NCI-H1436 (cell line): Measurements from ENCODE around the gene CTPS2.
"Not testable (repeated sequence)": the region's sequence is repeated elsewhere in the genome, so short reads cannot be mapped to it uniquely, and the experiment has no call there.

Experiments used
- DNase-seq: peaks from one replicate; lab custom pipeline; 2025; lab: John Stamatoyannopoulos, UW

Gene CTPS2

DNA sequence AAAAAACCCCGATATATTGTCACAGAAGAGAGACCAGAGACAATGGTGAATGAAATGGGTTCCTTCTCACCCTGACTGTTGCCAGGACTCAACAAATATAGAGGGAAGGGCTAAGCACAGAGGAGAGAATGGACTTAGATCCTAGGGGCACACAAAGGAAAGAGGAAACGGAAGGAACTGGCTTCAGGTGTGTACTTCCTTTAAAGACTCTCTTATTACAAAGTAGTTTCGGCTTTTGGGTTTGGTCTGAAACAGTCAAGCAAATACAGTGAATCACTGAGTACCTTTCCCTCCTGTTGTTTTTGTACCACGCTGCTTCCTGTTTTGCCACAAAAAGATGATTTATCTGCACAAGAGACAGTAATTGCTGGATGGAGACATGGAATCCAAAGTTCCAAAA lies 108.6 kb downstream of the CTPS2 start:
- DNase-seq: no peak

DNA sequence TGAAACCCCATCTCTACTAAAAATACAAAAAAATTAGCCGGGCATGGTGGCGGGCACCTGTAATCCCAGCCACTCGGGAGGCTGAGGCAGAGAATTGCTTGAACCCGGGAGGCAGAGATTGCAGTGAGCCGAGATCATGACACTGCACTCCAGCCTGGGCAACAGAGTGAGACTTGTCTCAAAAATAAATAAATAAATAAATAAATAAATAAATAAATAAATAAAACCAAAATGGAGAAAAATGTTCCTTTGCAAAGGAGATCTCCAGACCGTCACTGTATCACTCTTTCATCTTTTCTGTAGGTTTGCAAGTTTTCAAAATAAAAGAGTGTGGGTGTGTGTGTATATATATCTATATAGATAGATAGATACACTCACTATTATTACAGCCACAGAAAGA lies 109.2 kb downstream of the CTPS2 start:
- not testable (repeated sequence) for DNase-seq

DNA sequence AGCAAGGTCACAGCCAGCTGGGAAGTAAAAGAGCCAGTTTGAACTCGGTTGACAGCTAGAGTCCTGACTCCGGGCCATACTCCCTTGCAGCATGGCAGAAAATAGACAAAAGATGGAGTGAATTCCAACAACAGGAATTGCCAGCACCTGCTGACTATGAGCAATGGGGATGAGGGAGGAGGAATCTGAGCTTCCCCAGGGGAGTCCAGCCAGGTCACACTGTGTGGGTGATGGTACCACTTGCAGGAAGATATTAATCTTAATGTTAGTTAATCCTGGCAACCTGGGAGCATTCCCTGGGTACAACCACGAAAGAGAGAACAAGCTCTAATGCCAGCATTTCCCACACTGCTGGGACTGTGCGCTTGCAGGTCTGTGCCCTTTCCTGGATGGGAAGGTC lies 110.6 kb downstream of the CTPS2 start:
- no peak for DNase-seq

DNA sequence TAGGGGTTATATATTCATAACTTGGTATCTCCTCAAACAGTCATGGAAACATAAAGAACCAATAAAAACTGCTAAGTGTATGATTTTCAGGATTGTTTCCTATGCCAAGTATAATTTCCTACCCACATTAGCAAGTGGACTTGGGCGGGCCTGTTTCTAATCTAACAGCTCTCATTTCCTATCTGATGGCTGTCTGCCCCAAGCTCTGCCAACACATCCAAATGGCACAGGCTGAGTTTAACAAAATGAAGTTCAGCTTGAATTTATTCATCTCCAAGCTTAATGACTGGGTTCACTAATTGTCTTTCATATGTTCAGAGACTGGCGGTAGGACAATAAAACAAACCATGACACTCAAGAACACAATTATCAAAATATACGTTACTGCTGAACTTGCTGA lies 118.0 kb downstream of the CTPS2 start:
- DNase-seq: no peak

DNA sequence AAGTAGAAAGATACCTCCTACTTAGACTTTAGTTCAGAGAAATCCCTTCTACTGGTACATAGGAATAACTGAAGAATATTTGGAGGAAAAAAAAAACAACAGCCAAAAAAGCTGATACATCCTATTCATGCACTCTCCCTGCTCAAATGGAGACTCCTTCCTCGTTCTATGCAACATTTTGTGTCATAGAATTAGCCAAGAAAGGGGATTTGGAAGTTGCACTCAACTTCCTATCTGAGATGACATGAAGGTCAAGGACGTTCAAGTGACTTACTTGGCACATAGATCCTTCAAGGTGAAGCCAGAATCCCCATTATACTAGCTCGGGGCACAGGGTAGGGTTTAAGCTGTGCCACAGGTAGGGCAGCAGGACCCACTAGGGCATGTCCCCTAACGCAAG lies 118.7 kb downstream of the CTPS2 start:
- DNase-seq: no peak

DNA sequence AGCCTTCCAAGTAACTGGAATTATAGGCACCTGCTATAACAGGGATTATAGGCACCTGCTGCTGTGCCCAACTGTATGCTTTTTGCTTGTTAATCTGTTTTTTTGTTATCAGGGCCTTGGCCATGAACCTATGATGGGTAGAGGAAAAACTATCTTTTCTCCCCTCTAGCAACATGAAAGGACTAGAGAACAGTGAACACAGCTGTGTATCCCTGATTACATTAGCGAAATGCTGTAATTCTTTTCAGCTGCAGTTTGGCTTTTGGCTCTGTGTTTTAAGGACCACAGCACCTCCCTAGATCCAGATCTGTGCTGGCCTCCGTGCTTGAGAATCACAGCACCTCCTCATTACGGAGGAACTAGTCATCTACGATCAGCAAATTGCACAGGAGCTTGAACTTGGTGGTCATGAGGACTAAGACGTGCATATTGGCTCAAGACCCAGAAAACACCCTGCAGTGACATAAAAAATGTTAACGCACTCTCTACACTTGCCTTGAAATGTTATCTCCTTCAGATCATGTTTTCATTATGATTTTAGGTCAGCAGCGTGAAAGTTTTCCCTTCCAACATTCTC lies 120.2 kb downstream of the CTPS2 start:
- DNase-seq: no peak

DNA sequence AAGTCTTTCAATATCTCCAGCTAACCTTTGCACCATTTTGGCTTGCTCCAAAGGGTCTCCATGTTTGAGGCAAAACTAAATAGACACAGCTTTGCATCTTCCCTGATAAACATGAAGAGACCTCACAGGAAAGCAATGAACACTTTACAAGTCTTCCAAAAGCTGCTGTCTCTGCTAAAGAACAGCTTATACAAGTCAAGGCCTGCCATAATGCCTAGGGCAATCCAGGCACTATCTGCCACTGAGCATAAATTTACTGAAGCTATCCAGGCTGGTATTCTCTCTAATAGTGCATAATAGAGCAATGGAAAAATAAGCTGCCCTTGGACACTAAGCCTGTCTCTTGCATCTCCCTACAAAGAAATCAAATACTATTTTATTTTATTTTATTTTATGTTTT lies 122.6 kb downstream of the CTPS2 start:
- no peak for DNase-seq

DNA sequence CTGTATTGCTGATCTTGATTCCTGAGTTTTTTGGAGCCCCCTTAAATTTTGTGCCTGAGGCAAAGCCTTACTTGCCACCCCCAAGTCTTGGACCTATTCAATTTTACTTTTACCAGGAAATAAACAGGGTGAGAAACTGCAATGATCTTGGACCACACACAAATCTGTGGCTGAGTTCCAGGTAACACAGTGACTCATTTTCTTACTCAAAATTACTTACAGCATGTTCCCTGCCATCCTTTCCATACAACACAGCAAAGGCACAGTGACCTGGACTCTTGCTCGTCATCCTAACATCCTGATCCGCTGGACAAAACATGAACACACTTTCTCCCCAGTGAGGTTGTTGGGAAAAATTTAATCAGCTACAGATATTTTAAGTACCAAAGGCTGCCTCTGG lies 123.3 kb downstream of the CTPS2 start:
- DNase-seq: no peak

DNA sequence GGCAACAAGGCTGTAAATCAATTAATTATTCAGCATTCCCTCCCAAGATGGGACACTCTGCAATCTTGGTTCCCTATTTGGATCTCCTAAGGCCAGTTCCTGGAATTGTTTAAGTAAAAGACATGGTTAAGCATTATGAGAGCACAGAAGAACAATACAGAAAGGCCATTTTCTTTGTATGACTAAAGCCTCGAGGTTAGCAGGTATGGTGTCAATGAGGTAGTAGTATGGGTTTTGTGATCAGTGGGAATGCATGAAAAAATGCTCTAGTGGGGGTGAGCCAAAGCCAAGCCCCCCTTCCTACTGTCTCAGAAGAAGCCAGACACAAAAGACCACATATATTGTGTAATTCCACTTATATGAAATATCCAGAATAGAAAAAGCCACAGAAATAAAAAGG lies 124.2 kb downstream of the CTPS2 start:
- no peak for DNase-seq

DNA sequence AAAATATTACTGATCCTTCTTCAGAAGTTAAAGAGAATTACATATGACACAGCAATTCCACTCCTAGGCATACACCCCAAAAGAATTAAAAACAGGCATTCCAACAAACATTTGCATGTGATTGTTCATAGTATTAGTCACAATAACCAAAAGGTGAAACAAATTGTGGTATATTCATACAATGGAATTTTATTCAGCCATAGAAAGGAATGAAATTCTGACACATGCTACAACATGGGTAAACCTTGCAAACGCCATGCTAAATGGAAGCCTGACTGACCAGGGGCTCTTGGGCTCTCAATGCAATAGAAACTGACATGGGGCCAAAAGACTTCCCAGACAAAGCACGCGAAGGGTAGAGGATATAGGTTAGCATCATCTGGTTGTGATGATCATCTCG lies 124.6 kb downstream of the CTPS2 start:
- DNase-seq: no peak

DNA sequence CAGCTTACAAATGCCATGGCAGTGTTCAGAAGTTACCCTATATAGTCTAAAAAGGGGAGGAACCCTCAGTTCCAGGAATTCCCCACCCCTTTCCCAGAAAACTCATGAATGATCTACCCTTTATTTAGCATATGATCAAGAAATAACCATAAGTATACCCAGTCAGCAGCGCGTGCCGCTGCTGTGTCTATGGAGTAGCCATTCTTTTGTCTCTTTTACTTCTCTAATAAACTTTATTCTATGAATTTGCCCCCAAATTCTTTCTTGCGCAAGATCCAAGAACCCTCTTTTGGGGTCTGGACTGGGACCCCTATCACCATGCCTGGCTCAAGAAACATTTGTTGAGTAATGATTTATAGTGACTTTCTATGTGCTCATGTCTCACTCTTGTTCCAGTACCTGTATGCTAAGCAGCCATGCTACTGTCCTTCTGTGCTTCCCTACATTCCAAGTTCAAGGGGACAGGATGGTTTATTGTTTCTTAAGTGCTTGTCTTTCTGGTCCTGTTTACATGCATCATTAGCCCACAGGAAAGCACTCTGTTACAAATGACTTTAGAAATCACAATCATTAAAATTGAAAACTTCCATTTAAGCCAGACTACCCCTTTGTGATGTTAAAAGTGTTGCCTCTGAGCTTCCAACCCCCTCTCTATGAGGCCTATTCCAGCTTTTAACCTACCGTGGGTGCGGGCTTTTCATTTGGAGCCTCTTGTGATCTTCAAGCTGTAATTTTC lies 125.9 kb downstream of the CTPS2 start:
- DNase-seq: no peak

DNA sequence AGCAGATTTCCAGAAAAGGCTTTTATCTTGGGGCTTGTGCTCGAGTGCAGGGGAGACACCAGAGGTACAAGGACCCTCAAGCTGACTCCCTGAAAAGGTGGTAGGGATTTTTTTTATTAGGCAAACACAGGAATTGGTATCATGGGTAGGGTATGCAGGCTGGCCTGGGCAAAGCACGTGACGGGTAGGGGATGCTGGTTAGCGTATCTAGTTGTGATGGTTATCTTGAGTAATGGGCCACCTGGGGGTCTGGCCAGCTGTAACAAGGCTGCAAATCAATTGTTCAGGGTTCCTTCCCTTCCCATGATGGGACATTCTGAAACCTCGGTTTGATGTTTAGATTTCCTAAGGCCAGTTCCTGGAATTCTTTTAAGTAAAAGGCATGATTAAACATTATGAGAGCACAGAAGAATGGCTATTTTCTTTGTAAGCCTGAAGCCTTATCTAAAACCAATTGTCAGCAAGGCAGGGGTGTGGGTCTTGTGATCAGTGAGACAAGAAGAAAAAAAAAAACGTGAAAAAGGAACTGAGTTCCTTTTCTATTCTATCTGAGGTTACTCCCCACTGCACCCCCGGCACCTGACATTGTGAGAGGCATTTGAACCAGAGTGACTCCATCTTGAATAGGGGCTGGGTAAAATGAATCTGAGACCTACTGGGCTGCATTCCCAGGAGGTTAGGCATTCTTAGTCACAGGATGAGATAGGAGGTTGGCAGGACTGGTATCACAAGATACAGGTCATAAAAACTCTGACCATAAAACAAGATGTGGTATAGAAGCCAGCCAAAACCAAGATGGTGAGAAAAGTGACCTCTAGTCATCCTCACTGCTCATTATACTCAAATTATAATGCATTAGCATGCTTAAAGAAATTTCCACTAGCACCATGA lies 126.7 kb downstream of the CTPS2 start:
- no peak for DNase-seq

DNA sequence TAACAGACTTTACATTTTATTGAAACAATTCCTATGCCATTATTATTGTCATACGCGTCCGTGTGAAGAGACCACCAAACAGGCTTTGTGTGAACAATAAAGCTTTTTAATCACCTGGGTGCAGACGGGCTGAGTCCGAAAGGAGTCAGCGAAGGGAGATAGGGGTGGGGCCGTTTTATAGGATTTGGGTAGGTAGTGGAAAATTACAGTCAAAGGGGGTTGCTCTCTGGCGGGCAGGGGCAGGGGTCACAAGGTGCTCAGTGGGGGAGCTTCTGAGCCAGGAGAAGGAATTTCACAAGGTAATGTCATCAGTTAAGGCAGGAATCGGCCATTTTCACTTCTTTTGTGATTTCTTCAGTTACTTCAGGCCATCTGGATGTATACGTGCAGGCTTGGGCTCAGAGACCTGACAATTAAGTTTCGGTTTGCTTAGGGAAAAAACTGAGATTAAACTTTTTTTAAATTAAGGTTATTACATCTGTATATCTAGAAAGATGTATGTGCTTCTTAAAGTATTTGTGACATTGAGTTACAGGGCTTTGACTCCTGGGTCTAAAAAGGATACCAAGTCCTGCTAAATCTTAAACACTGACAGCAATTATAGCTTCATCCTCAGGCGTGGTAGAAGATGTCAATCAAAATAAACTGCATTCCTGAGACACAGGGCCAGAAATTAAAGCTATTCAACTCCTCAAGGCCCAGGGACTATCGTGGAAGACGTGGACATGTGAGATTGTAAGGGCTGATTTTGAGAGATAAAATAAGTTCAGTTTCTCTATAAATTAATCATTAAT lies 132.3 kb downstream of the CTPS2 start:
- not testable (repeated sequence) for DNase-seq

DNA sequence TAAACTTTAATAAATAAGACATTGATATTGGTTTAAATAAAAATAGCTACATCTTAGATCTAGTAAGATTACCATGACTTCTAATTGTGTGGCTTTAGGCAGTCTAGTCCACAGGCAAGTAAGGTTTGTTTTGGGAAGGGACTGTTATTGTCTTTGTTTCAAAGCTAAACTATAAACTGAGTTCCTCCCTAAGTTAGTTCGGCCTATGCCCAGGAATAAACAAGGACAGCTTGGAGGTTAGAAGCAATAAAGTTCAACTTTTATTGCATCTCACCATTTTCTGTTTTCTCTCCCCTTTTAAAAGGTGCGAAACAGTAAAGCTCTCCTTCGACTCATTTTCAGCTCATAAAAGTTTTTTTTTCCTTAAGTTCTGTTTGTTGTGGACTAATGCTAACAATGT lies 133.0 kb downstream of the CTPS2 start:
- no peak for DNase-seq

DNA sequence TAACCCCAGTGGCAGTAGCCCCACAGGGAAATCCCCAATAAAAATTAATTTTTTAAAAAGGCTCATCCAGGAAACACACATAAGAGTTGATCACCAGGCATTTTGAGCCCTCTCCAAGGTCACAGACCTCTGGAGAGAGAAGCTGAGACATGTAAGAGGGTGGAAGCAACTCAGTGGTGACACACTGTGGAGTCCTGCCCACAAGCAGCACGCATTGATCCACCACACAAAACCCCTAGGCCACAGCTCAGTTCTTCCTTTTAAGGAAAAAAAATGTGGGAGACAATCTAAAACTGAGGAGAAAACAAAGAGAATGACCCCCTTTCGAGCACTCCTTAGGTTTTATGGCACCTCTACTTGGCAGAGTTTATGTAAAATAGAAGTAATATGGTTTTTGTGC lies 134.3 kb downstream of the CTPS2 start:
- no peak for DNase-seq

DNA sequence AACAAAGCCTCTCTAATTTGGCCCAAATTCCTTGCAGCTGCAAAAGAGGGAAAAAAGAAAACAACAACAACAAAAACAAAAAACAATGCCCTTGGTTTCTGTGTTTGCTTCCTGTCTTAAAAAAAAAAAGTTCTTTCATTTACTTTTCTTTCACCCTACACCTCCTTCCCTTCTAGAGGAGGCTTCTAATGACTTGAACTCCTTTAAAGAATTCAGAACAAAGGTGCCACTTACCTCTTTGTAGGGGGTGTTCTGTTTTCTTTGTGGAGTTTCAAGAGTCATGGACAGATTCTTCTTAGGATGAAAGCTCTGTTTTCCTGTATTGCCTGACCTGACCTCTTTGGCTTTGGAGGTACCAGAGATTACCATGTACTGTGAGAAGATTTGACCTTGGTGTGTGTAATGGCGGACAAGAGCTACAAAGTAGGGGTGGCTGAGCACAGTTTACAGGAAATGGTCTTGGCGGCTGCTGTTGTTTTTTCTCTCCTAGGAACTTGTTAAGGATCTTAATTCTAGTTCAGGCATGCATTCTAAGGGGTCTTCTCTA lies 134.9 kb downstream of the CTPS2 start:
- DNase-seq: no peak

DNA sequence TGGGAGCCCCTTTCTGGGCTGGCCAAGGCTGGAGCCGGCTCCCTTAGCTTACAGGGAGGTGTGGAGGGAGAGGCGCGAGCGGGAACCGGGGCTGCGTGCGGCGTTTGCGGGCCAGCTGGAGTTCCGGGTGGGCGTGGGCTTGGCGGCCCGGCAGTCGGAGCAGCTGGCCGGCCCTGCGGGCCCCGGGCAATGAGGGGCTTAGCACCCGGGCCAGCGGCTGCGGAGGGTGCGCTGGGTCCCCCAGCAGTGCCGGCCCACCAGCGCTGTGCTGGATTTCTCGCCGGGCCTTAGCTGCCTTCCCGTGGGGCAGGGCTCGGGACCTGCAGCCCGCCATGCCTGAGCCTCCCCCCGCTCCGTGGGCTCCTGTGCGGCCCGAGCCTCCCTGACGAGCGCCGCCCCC lies 137.1 kb downstream of the CTPS2 start:
- DNase-seq: not testable (repeated sequence)

DNA sequence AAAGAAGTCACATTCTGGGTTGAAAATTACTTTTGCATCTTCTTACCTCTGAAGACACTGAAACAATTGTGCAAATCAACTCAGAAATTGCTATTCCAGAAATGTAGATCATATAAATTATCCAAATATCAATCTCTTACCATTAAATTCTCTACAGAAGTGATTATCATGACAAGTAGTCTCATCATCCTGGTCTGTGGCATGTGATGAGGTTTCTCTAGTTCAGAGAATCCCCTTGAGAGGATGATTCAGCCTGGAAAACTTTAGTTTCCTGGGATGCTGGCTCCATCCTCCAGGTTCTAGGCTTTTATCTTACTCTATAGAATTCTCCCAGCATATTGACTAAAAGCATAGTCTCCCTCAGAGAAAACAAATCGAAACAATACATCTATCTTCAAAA lies 138.7 kb downstream of the CTPS2 start:
- no peak for DNase-seq

DNA sequence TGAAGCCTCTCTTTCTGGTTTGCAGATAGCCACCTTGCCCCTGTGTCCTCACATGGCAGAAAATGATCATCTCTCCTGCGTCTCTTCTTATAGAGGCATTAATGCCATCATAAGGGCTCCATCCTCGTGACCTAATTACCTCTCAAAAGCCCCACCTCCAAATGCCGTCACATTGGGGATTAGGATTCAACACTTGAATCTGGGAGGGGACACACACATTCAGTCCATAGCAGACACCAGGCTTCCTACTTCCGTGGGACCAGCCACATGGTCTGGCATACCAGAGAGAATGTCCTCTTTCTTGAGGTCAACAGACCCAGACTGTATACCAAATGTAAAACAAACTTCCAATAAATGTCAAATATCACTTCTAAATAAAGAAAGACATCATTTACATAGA lies 144.8 kb downstream of the CTPS2 start:
- no peak for DNase-seq

DNA sequence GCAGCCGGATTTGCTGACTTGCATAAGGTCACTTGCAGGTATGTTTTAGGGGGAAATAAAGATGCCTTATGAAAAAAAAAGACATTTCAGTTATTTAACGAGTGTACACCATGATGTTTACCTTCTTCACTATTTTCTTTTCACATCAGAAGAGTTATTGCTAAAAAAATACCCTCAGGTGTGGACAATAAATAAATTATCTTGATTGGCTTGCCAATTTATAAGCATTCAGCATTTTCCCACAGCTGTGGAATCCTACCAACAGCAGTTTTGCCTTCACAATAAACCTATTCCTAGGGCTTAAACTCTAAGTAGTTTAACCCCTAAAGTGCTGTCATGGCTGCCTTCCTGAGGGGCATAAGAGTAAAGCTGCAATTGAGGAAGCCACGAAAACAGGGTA lies 145.9 kb downstream of the CTPS2 start:
- DNase-seq: no peak

DNA sequence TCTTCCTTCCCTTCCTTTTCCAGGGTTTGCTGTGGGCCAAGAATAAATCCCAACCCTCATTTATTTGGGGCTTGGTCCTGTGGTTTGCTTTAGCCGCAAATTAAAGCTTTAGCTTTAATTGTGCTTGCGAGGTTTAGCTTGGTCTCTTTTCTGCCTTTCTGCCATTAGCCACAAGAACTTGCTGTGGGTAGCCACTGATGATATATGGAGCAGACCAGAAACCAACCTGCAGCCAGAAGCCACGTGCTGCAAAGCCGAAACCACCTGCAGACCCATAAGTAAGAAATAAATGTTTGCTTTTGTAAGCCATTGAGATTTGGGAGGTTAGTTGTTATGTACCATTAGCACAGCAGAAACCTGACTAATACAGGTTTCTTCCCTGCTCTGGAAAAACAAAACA lies 152.3 kb downstream of the CTPS2 start:
- no peak for DNase-seq

DNA sequence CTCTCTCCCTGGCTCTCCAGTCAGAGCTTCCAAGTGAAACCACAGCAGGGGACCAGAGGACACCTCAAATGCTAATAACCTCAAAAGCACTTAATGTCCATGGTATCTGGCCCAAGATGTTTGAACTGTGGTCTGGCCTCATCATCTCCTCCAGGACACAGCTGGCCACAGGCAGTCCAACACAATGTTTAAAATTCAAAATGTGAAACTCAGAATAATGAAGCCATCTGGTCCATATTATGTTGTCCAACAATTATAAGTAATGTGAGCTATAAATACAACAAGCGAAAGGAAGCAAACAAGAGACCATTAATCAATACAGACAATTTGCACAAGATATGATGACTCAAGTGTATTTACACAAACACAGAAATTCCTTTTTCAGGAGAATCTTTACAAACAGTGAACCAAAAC lies 153.3 kb downstream of the CTPS2 start:
- no peak for DNase-seq
